GM12875 (cell line): Measurements from ENCODE around the gene SPTBN1.
A peak's percentile ranks its signal among the peaks of the same experiment; 100 is the strongest.

Source experiments
- H3K4me3 ChIP-seq: one replicate; pipeline ENCODE4 v1.5.1; 2011; ENCODE audit warnings: low read depth, low read length, control low read depth
- TF ChIP-seq, protein P1 (sequence below): IDR thresholded peaks from 2 replicates; pipeline ENCODE4 v1.5.1; 2011; ENCODE audit warnings: low read depth, mild to moderate bottlenecking, control low read depth, inconsistent platforms, low read length, moderate library complexity, borderline replicate concordance; ENCODE audit not compliant: insufficient read depth

Gene SPTBN1

GRCh38 chr2:54656863-54657262, 200.7 kb downstream of the SPTBN1 start:
- TF ChIP-seq, protein P1, sequence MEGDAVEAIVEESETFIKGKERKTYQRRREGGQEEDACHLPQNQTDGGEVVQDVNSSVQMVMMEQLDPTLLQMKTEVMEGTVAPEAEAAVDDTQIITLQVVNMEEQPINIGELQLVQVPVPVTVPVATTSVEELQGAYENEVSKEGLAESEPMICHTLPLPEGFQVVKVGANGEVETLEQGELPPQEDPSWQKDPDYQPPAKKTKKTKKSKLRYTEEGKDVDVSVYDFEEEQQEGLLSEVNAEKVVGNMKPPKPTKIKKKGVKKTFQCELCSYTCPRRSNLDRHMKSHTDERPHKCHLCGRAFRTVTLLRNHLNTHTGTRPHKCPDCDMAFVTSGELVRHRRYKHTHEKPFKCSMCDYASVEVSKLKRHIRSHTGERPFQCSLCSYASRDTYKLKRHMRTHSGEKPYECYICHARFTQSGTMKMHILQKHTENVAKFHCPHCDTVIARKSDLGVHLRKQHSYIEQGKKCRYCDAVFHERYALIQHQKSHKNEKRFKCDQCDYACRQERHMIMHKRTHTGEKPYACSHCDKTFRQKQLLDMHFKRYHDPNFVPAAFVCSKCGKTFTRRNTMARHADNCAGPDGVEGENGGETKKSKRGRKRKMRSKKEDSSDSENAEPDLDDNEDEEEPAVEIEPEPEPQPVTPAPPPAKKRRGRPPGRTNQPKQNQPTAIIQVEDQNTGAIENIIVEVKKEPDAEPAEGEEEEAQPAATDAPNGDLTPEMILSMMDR: no peak
- no peak overlapping the region for H3K4me3 ChIP-seq

- H3K4me3 ChIP-seq: no peak overlapping the region
- TF ChIP-seq, protein P1: peak; percentile 64; the same call in 1 of the 2 replicates
Measured at GRCh38 chr2:54657664-54658083, 201.5 kb downstream of the SPTBN1 start.

DNA sequence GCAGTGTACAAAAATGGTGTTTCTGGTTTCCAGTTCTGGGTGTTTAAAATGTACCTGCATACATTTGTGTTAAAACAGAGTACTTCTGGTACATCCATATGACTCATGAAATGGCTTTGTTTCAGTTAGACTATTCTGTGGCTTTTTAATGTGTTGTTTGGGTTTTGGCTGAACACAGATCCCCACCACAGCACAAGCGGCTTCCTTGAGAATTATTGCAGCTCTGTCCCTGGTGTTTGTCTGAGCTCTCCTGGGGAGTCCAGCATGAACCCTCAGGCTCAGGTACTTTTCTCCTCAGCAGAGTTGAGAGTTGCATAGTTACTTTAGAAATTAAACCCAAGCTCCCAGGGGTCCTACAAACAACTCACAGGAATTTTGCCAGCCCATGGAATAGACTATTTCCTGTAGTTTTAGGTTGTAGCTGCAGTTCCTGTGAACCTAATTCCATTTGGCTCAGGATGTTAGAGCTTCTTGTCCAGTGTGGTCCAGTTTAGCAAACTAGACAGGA, 202.5 kb downstream of the SPTBN1 start:
- H3K4me3 ChIP-seq: no peak overlapping the region
- TF ChIP-seq, protein P1: no peak

GRCh38 chr2:54659527-54659926, 203.4 kb downstream of the SPTBN1 start:
- TF ChIP-seq, protein P1: no peak
- H3K4me3 ChIP-seq: no peak overlapping the region

GRCh38 chr2:54660752-54661151, 204.6 kb downstream of the SPTBN1 start:
- TF ChIP-seq, protein P1: no peak
- no peak overlapping the region for H3K4me3 ChIP-seq

GRCh38 chr2:54663424-54664030, 207.4 kb downstream of the SPTBN1 start:
- no peak overlapping the region for H3K4me3 ChIP-seq
- TF ChIP-seq, protein P1: no peak

DNA sequence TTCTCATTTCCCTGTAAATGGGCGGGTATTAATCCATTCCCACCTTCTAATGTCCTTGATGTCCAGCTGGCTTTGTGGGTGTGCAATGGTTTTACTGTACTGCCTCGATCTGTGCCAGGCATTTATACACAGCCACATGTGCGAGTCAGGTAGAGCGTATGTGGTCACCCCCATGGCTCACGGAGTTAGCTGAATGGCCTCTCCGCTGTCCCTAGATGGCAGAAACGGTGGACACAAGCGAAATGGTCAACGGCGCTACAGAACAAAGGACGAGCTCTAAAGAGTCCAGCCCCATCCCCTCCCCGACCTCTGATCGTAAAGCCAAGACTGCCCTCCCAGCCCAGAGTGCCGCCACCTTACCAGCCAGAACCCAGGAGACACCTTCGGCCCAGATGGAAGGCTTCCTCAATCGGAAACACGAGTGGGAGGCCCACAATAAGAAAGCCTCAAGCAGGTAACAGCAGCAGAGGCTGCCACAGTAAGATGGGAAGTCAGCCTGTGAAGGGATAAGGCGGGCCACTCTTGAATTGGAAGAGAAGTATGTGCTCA, 208.2 kb downstream of the SPTBN1 start:
- TF ChIP-seq, protein P1: no peak
- no peak overlapping the region for H3K4me3 ChIP-seq
